Umbilical cord (tissue), 2 donors: ENCODE results near the gene THEMIS2. TPM values are rescaled to one million over a fixed set of nuclear protein-coding genes. Genes with fewer than 3 reads are reported as not detected.
"Not testable (repeated sequence)": the region's sequence is repeated elsewhere in the genome, so short reads cannot be mapped to it uniquely, and the experiment has no call there.

ENCODE experiments used
- DNase-seq: peaks from one replicate; pipeline ENCODE4 v3.0.0-alpha.2; 2015; ENCODE audit warnings: low spot score
- total RNA-seq: library from RNA; depleted of rRNA; stranded (reverse); fragments of >200 nt; gene quantifications from one replicate; pipeline ENCODE4 v1.2.3, GENCODE V29; 2014; ENCODE audit warnings: low replicate concordance; ENCODE audit not compliant: insufficient read depth

Gene THEMIS2
- 13.7 TPM for total RNA-seq

- DNase-seq = no peak
These were observed at the start of gene THEMIS2 for GRCh38 chr1:27872059-27872801. Gene THEMIS2 (plus strand): TSS chr1:27872544. CDS start chr1:27872572, 28 bp downstream.

- no peak for DNase-seq
These were observed 48.6 kb upstream of the THEMIS2 start for GRCh38 chr1:27823784-27824183.

GRCh38 chr1:27824411-27824810, 47.9 kb upstream of the THEMIS2 start:
- DNase-seq = no peak

GRCh38 chr1:27829339-27829960, 42.9 kb upstream of the THEMIS2 start:
- DNase-seq = not testable (repeated sequence)

GRCh38 chr1:27830621-27831440, 41.5 kb upstream of the THEMIS2 start, which contains the start of gene PPP1R8:
Gene PPP1R8 (plus strand): TSS chr1:27830782. CDS start chr1:27830836, 54 bp downstream.
- DNase-seq = peak; percentile 99

- no peak for DNase-seq
These were observed 40.6 kb upstream of the THEMIS2 start for GRCh38 chr1:27831568-27832410.

GRCh38 chr1:27832762-27833161, 39.6 kb upstream of the THEMIS2 start:
- no peak for DNase-seq

- no peak for DNase-seq
These were observed 38.9 kb upstream of the THEMIS2 start for GRCh38 chr1:27833470-27833869.

GRCh38 chr1:27835046-27835445, 37.3 kb upstream of the THEMIS2 start:
- DNase-seq = no peak

GRCh38 chr1:27835501-27835900, 36.8 kb upstream of the THEMIS2 start:
- DNase-seq = no peak

- DNase-seq = no peak
These were observed 22.4 kb upstream of the THEMIS2 start for GRCh38 chr1:27849951-27850350.

- no peak for DNase-seq
These were observed 17.3 kb upstream of the THEMIS2 start for GRCh38 chr1:27855085-27855484.

GRCh38 chr1:27856561-27857343, 15.6 kb upstream of the THEMIS2 start:
- no peak for DNase-seq

GRCh38 chr1:27857552-27857951, 14.8 kb upstream of the THEMIS2 start:
- DNase-seq = not testable (repeated sequence)

- peak; percentile 83 for DNase-seq
These were observed 14.0 kb upstream of the THEMIS2 start for GRCh38 chr1:27858072-27858948.

- no peak for DNase-seq
These were observed 13.3 kb upstream of the THEMIS2 start for GRCh38 chr1:27858949-27859576.

GRCh38 chr1:27861436-27861835, 10.9 kb upstream of the THEMIS2 start:
- DNase-seq = no peak

- DNase-seq = no peak
These were observed 10.3 kb upstream of the THEMIS2 start for GRCh38 chr1:27862004-27862403.
